Hepatocyte (in vitro differentiated cells): ENCODE results near the gene LEMD1. TPM values are rescaled to one million over a fixed set of nuclear protein-coding genes. Genes with fewer than 3 reads are reported as not detected.
"Not testable (repeated sequence)": the region's sequence is repeated elsewhere in the genome, so short reads cannot be mapped to it uniquely, and the experiment has no call there.

Experiments
- DNase-seq: peaks from one replicate; pipeline ENCODE4 v3.0.0-alpha.2; 2016; ENCODE audit warnings: low spot score
- H2AFZ ChIP-seq: fragments of 200-600 bp; sonication (generic); 2 replicates; pipeline ENCODE4 v1.6.0; 2016; ENCODE audit warnings: antibody characterized with exemption, mild to moderate bottlenecking
- H3K27ac ChIP-seq: fragments of 200-600 bp; sonication (generic); 2 replicates; pipeline ENCODE4 v1.5.1; 2016; ENCODE audit warnings: mild to moderate bottlenecking
- H3K27me3 ChIP-seq: fragments of 200-600 bp; sonication (generic); 2 replicates; pipeline ENCODE4 v1.6.1; 2016
- H3K36me3 ChIP-seq: fragments of 200-600 bp; sonication (generic); replicated peaks from 2 replicates; pipeline ENCODE4 v1.5.1; 2016; ENCODE audit warnings: low read depth; ENCODE audit not compliant: insufficient read depth
- H3K4me1 ChIP-seq: fragments of 200-600 bp; sonication (generic); 2 replicates; pipeline ENCODE4 v1.5.1; 2016; ENCODE audit warnings: mild to moderate bottlenecking, moderate library complexity; ENCODE audit not compliant: insufficient read depth
- H3K4me2 ChIP-seq: fragments of 200-600 bp; sonication (generic); 2 replicates; pipeline ENCODE4 v1.6.0; 2016
- H3K4me3 ChIP-seq: fragments of 200-600 bp; sonication (generic); 2 replicates; pipeline ENCODE4 v1.5.1; 2016; ENCODE audit warnings: mild to moderate bottlenecking
- H3K79me2 ChIP-seq: fragments of 200-600 bp; sonication (generic); 2 replicates; pipeline ENCODE4 v1.6.0; 2017; ENCODE audit warnings: mild to moderate bottlenecking
- H3K9me2 ChIP-seq: fragments of 200-600 bp; sonication (generic); replicated peaks from 2 replicates; pipeline ENCODE4 v1.6.0; 2017; ENCODE audit warnings: mild to moderate bottlenecking; ENCODE audit not compliant: insufficient read depth
- H3K9me3 ChIP-seq: fragments of 200-600 bp; sonication (generic); 2 replicates; pipeline ENCODE4 v1.5.1; 2016; ENCODE audit warnings: low read depth, mild to moderate bottlenecking
- H4K20me1 ChIP-seq: fragments of 200-600 bp; sonication (generic); 2 replicates; pipeline ENCODE4 v1.6.0; 2016; ENCODE audit warnings: mild to moderate bottlenecking; ENCODE audit not compliant: insufficient read depth, poor library complexity, severe bottlenecking
- CTCF ChIP-seq: fragments of 200-600 bp; sonication (generic); IDR thresholded peaks from 2 replicates; pipeline ENCODE4 v1.5.1; 2016; ENCODE audit warnings: antibody characterized with exemption, mild to moderate bottlenecking; ENCODE audit not compliant: poor library complexity
- EZH2 ChIP-seq: fragments of 200-600 bp; sonication (generic); IDR thresholded peaks from 2 replicates; pipeline ENCODE4 v1.6.1; 2016; ENCODE audit warnings: antibody characterized with exemption, mild to moderate bottlenecking, borderline replicate concordance
- EZH2phosphoT487 ChIP-seq: fragments of 200-600 bp; sonication (generic); IDR thresholded peaks from one replicate; pipeline ENCODE4 v1.6.1; 2018; ENCODE audit warnings: antibody characterized with exemption, mild to moderate bottlenecking, low read depth, moderate library complexity; ENCODE audit not compliant: unreplicated experiment, severe bottlenecking
- WGBS: methylation state at CpG from one replicate; pipeline ENCODE4 v1.1.6; 2016; ENCODE audit warnings: low lambda C conversion rate; ENCODE audit errors: missing lambda C conversion rate; 5-methylcytosine and 5-hydroxymethylcytosine counted together
- polyA plus RNA-seq: library from polyadenylated mRNA; unstranded; fragments of >200 nt; fragmentation: Nextera tagmentation; extraction: Ambion mirVana; gene quantifications from 2 replicates; pipeline ENCODE4 v1.2.1, GENCODE V29; 2016
- total RNA-seq: library from RNA; depleted of rRNA; stranded (reverse); fragments of >200 nt; gene quantifications from 2 replicates; pipeline ENCODE4 v1.2.3, GENCODE V29; 2014

Gene LEMD1
- total and polyA plus RNA-seq, 2 experiments from 2014 or later = 0.35 to 2.4 TPM

- Histone ChIP-seq H2AFZ (no peak overlapping the region), H3K4me1 (peaks cover 23% of the 10 kb centered on the region)
These were observed 51.1 kb downstream of the LEMD1 start for GRCh38 chr1:205370780-205371179.

GRCh38 chr1:205369701-205370123 lies 52.1 kb downstream of the LEMD1 start:
- Histone ChIP-seq H2AFZ (no peak overlapping the region), H3K9me2 (no peaks in the 10 kb centered on the region), H3K4me1 (peaks cover 19% of the 10 kb centered on the region), H3K4me3 (no peak overlapping the region), H3K27ac (no peak overlapping the region), H3K4me2 (no peak overlapping the region), H3K79me2 (no peaks in the 10 kb centered on the region), H3K9me3 (no peaks in the 10 kb centered on the region), H3K27me3 (no peaks in the 10 kb centered on the region), H3K36me3 (no peaks in the 10 kb centered on the region), H4K20me1 (no peaks in the 10 kb centered on the region)
- DNase-seq = no peak
- TF ChIP-seq CTCF (no peak), EZH2phosphoT487 (no peak), EZH2 (no peak)
- WGBS = 76% methylated on average over 3 of the region's 3 CpGs

More at GRCh38 chr1:205370780-205371179, 51.1 kb downstream of the LEMD1 start:
- no peaks in the 10 kb centered on the region for H3K79me2 ChIP-seq
- H3K4me3 ChIP-seq = no peak overlapping the region
- no peaks in the 10 kb centered on the region for H4K20me1 ChIP-seq
- H3K27ac ChIP-seq = no peak overlapping the region
- H3K9me2 ChIP-seq = no peaks in the 10 kb centered on the region
- no peaks in the 10 kb centered on the region for H3K27me3 ChIP-seq
- H3K9me3 ChIP-seq = no peaks in the 10 kb centered on the region
- no peak overlapping the region for H3K4me2 ChIP-seq
- no peak for DNase-seq
- no peaks in the 10 kb centered on the region for H3K36me3 ChIP-seq
- no peak for TF ChIP-seq EZH2phosphoT487
- no peak for TF ChIP-seq CTCF
- TF ChIP-seq EZH2 = no peak

GRCh38 chr1:205368478-205368877 lies 53.4 kb downstream of the LEMD1 start:
- H3K9me3 ChIP-seq = no peaks in the 10 kb centered on the region
- no peak overlapping the region for H3K27ac ChIP-seq
- H3K27me3 ChIP-seq = no peaks in the 10 kb centered on the region
- no peak overlapping the region for H2AFZ ChIP-seq
- no peak for TF ChIP-seq CTCF
- no peaks in the 10 kb centered on the region for H3K79me2 ChIP-seq
- H3K36me3 ChIP-seq = no peaks in the 10 kb centered on the region
- 91% methylated on average over 6 of the region's 6 CpGs for WGBS
- DNase-seq = no peak
- no peak overlapping the region for H3K4me3 ChIP-seq
- H4K20me1 ChIP-seq = no peaks in the 10 kb centered on the region
- H3K9me2 ChIP-seq = no peaks in the 10 kb centered on the region
- peaks cover 6% of the 10 kb centered on the region for H3K4me1 ChIP-seq
- H3K4me2 ChIP-seq = no peak overlapping the region

- WGBS = 20% methylated on average over 8 of the region's 8 CpGs
- no peak for DNase-seq
- H3K9me3 ChIP-seq = no peaks in the 10 kb centered on the region
- no peaks in the 10 kb centered on the region for H3K79me2 ChIP-seq
- no peaks in the 10 kb centered on the region for H3K27me3 ChIP-seq
- no peaks in the 10 kb centered on the region for H4K20me1 ChIP-seq
- H3K36me3 ChIP-seq = no peaks in the 10 kb centered on the region
- H2AFZ ChIP-seq = peak overlapping the region; percentile 12
- TF ChIP-seq EZH2phosphoT487 = no peak
- TF ChIP-seq EZH2 = no peak
- TF ChIP-seq CTCF = no peak
- H3K27ac ChIP-seq = no peak overlapping the region
- H3K4me3 ChIP-seq = no peak overlapping the region
- H3K4me2 ChIP-seq = no peak overlapping the region
- H3K4me1 ChIP-seq = no peaks in the 10 kb centered on the region
- no peaks in the 10 kb centered on the region for H3K9me2 ChIP-seq
These were observed 55.9 kb downstream of the LEMD1 start for GRCh38 chr1:205365945-205366463.

GRCh38 chr1:205365086-205365485 lies 56.8 kb downstream of the LEMD1 start:
- not testable (repeated sequence) for H3K9me3 ChIP-seq, H3K79me2 ChIP-seq, H3K27ac ChIP-seq, H3K4me1 ChIP-seq, H3K4me3 ChIP-seq, H3K4me2 ChIP-seq, H3K36me3 ChIP-seq, H3K9me2 ChIP-seq, H3K27me3 ChIP-seq, H4K20me1 ChIP-seq, DNase-seq, H2AFZ ChIP-seq
- 89% methylated on average over 8 of the region's 8 CpGs for WGBS
